Kidney epithelial cell (primary cell): ENCODE results near the gene COA1. TPM values are rescaled to one million over a fixed set of nuclear protein-coding genes. Genes with fewer than 3 reads are reported as not detected.

Experiments
- DNase-seq: peaks from one replicate; pipeline ENCODE4 v3.0.0-alpha.2; 2010; ENCODE audit warnings: low read depth
- H3K27me3 ChIP-seq: 2 replicates; pipeline ENCODE4 v1.6.0; 2011; ENCODE audit warnings: low read length; ENCODE audit not compliant: control insufficient read depth, insufficient read depth
- H3K36me3 ChIP-seq: 2 replicates; pipeline ENCODE4 v1.5.1; 2011; ENCODE audit warnings: low read length; ENCODE audit not compliant: control insufficient read depth, insufficient read depth
- H3K4me3 ChIP-seq: 2 replicates; pipeline ENCODE4 v1.5.1; 2011; ENCODE audit warnings: low read depth, mild to moderate bottlenecking, control low read depth, low read length
- total RNA-seq: library from RNA; depleted of rRNA; stranded (reverse); fragments of >200 nt; gene quantifications from 2 replicates; pipeline ENCODE4 v1.2.3, GENCODE V29; 2015
- TF ChIP-seq, protein P1 (sequence below): IDR thresholded peaks from 2 replicates; pipeline ENCODE4 v1.5.1; 2011; ENCODE audit warnings: mild to moderate bottlenecking, moderate library complexity, low read length, control low read depth, inconsistent platforms; ENCODE audit not compliant: insufficient read depth, poor library complexity, severe bottlenecking

COA1 gene
- total RNA-seq, 1 donor from 2014 or later, result 67.1 TPM

DNA sequence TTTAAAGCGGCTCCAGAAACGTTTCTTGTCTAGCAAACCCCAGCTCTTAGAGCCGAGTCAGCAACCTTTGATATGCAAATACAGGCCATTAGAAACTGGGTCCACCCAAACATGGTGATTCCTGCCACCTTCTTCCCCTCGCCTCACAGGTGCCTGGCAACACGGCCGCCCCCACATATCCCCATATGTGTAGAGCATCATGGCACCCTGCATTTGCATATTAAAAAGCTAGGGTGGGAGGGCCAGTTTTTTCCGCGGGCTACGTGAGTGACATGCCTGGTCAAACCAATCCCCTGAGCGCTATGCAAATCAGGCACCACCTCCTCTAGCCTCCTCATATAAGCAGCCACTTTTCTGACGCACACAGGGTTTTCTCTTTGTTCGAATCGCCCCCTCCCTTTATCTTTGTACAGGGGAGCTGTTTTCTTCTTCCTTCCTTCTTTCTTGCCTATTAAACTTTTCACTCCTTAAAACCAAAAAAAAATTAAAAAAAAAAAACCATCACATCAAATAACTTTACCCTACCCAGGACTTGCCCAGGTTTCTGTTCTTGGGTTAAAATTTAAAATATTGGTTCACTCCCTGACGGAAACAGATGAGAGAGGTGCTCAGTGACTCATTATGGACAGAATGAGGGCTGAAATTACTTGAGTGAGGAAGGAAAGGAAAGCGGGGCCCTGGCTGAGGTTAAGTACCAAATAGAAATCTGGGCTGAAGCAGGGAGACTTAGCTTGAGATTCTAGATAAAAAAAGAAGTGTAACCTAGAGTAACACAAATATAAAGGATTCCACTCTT, 59.8 kb downstream of the COA1 start:
- no peak for DNase-seq
- H3K27me3 ChIP-seq, result no peaks in the 10 kb centered on the region
- H3K36me3 ChIP-seq, result no peaks in the 10 kb centered on the region
- TF ChIP-seq, protein P1, sequence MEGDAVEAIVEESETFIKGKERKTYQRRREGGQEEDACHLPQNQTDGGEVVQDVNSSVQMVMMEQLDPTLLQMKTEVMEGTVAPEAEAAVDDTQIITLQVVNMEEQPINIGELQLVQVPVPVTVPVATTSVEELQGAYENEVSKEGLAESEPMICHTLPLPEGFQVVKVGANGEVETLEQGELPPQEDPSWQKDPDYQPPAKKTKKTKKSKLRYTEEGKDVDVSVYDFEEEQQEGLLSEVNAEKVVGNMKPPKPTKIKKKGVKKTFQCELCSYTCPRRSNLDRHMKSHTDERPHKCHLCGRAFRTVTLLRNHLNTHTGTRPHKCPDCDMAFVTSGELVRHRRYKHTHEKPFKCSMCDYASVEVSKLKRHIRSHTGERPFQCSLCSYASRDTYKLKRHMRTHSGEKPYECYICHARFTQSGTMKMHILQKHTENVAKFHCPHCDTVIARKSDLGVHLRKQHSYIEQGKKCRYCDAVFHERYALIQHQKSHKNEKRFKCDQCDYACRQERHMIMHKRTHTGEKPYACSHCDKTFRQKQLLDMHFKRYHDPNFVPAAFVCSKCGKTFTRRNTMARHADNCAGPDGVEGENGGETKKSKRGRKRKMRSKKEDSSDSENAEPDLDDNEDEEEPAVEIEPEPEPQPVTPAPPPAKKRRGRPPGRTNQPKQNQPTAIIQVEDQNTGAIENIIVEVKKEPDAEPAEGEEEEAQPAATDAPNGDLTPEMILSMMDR, result no peak
- H3K4me3 ChIP-seq, result no peak overlapping the region

DNA sequence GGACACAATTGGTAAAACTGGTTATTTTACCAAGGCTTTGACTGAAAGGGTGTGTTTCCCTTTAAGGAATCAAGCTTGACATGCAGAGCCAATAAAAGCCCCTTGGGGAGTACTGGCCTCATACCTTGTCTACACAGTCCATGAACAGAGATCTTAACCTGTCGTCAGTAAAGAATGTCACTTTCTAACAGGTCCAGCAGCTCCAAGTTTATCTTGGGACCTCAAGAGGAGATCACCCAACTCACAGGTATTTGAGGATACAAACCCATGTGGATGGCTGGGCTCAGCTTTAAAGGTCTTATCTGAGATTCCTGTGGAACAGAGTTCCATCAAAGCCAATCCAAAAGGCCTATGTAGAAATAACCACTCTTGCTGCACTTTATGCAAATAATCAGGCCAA, 61.3 kb downstream of the COA1 start:
- no peak for DNase-seq
- H3K4me3 ChIP-seq, result no peak overlapping the region
- H3K27me3 ChIP-seq, result no peaks in the 10 kb centered on the region
- TF ChIP-seq, protein P1, result no peak
- H3K36me3 ChIP-seq, result no peaks in the 10 kb centered on the region

DNA sequence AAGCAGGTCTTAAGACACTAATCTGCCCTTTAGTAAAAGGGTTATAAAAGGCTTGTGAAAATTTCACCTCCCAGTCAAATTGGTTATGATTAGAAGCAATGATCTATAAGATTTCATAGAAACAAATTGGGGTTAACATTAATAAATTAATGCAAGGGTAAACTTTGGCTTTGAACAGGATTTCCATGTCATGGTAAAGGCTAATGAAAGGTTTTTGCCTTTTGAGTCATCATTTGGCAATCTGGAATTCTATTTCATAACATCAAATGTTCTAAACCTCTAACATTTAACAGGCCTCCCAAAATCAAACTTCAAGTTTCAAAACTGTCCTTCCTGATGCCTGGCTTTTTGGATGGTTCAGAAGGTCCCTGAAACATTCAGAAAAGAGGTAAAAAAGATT, 62.4 kb downstream of the COA1 start:
- no peak for DNase-seq
- TF ChIP-seq, protein P1, result no peak
- no peaks in the 10 kb centered on the region for H3K36me3 ChIP-seq
- H3K4me3 ChIP-seq, result no peak overlapping the region
- H3K27me3 ChIP-seq, result no peaks in the 10 kb centered on the region

DNA sequence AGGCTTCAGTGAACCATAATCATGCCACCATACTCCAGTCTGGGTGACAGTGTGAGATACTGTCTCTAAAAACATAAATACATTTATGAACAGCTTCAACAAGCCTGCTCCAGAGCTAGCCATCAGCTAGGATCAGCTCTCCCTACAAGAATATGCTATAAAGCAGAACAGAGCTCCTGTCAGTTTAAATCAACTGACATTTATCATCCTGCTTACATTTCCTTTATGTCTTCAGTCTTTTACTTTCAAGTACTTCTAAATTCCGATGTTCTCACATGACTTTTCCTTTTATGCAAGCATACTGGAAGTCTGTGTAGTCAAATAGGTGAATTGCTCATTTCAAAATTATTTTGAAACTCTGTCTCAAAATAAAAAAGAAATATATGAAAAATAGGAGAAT, 64.6 kb downstream of the COA1 start:
- Histone ChIP-seq H3K4me3 (no peak overlapping the region), H3K36me3 (no peaks in the 10 kb centered on the region), H3K27me3 (no peaks in the 10 kb centered on the region)
- DNase-seq, result no peak
- TF ChIP-seq, protein P1, result no peak

DNA sequence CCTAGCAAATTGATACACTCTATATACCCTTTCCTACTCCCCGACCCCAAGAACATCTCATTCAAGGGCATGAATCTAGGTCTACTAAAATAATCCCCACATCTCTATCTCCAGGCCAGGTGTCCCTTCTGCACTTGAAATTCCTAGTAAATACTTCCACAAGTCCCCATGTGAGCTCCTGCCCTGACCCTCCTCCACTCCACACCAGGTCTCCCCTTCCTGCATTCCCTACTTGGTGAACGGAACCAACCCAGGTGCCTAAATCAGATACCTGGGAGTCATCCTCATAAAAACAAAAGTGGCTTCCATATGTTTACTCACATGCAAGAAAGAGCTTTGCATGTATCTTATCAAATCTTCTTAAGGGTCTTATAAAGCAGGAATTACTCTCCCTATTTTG, 69.2 kb downstream of the COA1 start:
- Histone ChIP-seq H3K36me3 (no peaks in the 10 kb centered on the region), H3K4me3 (no peak overlapping the region), H3K27me3 (no peaks in the 10 kb centered on the region)
- TF ChIP-seq, protein P1, result no peak
- DNase-seq, result no peak

DNA sequence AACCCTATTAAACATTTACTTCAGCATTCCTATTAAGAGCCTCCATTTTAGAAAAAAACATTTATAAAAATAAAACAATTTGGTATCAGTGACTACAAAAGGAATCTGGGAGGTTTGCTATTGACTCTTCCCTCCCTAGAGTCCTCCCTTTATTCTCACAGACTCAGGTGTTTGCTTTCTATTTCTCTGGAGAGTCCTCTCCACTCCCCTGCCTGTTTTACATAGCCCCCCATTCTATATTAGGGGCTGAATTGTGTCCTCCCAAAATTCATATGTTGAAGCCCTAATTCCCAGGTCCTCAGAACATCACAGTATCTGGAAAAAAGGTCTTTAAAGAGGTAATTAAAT, 69.8 kb downstream of the COA1 start:
- Histone ChIP-seq H3K4me3 (no peak overlapping the region), H3K27me3 (no peaks in the 10 kb centered on the region), H3K36me3 (no peaks in the 10 kb centered on the region)
- no peak for DNase-seq
- TF ChIP-seq, protein P1, result no peak
